CD4-positive, alpha-beta T cell treated with Interleukin-6 at 100 ng/mL for 8 hours (primary cell): ENCODE measurements around the gene PRAMEF20.
"Not testable (repeated sequence)": the region's sequence is repeated elsewhere in the genome, so short reads cannot be mapped to it uniquely, and the experiment has no call there.

Experiments
- DNase-seq: peaks from one replicate; pipeline ENCODE4 v3.0.0-alpha.2; 2020; ENCODE audit warnings: mixed read lengths, low spot score

The PRAMEF20 gene

DNA sequence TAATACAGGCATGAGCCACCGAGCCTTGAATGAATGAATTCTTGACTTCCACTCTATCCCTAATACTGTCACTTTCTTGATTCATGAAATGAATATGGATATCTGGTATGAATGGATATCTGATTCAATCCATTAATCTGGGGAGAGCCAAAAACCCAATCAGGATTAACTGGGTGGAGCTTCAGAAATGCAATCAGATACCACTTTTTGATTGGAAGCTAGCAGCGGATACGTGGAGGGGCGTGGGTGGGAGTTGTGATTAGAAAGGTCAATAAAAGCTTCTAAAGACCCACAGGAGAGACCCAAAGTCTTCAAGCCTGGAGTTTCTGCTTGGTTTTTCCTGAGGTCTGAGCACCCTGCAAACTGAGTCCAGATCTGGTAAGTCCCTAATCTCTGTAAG lies at the start of gene PRAMEF20:
PRAMEF20 (plus strand) TSS at position 301 of the 400 bp plus-strand sequence. CDS start 5,905 bp downstream, outside the sequence.
- DNase-seq, result not testable (repeated sequence)

DNA sequence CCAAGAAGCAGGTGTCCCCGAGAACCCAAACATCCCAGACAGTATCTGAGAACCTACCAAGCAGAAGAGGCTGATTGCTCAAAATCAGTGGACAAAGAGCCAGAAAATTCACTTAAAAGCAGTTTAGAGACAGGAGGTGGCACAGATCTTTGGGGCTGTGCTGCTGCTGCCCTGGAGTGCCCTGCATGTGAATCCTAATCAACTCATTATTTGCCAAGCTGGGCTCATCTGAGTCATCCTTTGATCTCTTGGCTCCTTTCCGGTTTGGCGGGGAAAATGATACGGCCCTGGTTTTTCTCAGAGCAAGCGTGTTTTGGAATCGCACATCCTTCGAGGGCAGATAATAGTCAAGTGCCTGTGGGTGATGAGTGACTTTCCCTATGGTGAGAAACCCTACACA lies 47.9 kb upstream of the PRAMEF20 start:
- not testable (repeated sequence) for DNase-seq

DNA sequence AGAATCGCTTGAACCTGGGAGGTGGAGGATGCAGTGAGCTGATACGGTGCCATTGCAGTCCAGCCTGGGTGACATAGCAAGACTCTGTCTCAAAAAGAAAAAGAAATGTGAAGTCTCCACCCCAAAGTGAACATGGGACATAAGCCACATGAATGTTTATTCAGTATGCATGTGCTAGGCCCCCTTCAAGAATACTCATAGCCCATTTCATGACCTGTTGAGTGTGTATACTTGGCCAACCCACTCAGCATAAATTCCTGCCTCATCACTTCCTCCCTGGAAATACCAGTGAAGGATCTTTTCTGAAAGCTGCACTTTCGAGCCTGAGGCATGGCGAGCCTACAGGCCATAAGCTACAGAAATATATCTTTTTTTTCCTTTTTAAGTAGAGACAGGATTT lies 45.3 kb upstream of the PRAMEF20 start:
- not testable (repeated sequence) for DNase-seq

DNA sequence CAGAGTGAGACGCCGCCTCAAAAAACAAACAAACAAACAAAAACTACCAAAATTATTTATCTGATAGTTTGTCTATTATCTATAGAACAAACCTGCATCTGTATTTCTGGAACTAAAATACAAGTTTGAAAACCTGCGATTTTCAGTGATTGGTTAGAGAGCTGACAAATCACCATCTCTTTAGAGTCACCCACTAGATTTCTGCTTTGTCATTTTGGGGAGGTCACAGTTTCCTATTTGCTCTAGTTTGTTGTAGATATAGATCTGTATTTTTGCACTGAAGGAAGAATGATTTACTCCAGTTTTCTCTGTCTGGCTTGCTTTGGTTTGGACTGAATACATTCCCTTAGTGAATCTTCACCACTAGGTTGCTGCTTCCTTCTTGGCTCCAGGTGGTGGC lies 43.7 kb upstream of the PRAMEF20 start:
- DNase-seq, result not testable (repeated sequence)

DNA sequence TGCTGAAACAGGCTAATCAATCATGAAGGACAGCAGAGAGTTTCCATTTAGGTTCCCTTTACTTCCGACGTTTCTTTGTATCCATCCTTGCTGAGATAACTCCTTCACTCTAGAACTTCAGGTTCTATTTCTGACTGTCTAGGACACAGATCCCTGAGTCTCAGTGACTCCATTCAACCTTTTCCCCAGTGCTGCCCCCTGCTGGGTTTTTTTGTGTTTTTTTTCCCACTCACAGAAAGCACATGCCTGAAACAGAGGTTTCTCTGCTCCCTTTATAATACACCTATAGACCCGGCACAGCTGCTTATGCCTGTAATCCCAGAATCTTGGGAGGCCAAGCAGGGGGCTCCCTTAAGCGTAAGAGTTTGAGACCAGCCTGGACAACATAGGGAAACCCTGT lies 41.7 kb upstream of the PRAMEF20 start:
- not testable (repeated sequence) for DNase-seq

DNA sequence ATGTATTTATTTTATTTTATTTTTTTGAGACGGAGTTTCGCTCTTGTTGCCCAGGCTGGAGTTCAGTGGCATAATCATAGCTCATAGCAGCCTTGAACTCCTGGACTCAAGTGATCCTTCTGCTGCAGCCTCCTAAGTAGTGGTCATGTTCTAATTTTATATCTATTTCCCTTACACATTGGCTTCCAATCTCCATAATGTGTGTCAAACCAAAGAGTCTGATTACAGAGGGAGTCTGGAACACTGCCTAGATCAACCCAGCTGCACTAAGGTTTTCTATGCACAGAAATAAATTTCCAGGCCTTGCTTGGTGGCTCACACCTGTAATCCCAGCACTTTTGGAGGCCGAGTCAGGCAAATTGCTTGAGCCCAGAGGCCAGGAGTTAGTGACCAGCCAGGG lies 31.3 kb upstream of the PRAMEF20 start:
- not testable (repeated sequence) for DNase-seq

- DNase-seq, result not testable (repeated sequence)
These were observed 29.9 kb upstream of the PRAMEF20 start for GRCh38 chr1:13380380-13380779.

DNA sequence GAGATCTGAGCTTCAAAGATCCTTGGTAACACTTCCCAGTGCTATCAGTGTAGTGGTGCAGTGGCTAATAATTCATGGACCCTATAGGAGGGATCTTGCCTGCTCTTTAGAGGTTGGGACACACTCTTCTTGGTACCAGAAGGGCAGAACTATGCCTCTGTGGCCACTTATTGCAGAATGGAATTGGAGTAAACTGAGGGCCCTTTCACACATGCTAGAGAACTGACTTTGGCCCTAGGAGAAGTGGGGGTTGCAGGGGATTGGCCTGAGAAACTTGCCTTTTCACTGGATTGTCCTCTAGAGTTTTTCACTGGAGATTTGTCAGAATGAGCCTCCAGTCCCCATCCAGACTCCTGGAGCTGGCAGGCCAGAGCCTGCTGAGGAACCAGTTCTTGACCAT lies 20.9 kb upstream of the PRAMEF20 start, which contains the start of gene PRAMEF17:
PRAMEF17 (plus strand) TSS at position 301 of the 400 bp plus-strand sequence; CDS start at position 327, 26 bp downstream.
- not testable (repeated sequence) for DNase-seq

GRCh38 chr1:13393004-13393403 lies 17.2 kb upstream of the PRAMEF20 start:
- DNase-seq, result not testable (repeated sequence)

GRCh38 chr1:13394761-13395160 lies 15.5 kb upstream of the PRAMEF20 start:
- DNase-seq, result not testable (repeated sequence)

- not testable (repeated sequence) for DNase-seq
These were observed 14.9 kb upstream of the PRAMEF20 start for GRCh38 chr1:13395311-13395710.

- DNase-seq, result no peak
These were observed 2.4 kb upstream of the PRAMEF20 start for GRCh38 chr1:13407811-13408210.

DNA sequence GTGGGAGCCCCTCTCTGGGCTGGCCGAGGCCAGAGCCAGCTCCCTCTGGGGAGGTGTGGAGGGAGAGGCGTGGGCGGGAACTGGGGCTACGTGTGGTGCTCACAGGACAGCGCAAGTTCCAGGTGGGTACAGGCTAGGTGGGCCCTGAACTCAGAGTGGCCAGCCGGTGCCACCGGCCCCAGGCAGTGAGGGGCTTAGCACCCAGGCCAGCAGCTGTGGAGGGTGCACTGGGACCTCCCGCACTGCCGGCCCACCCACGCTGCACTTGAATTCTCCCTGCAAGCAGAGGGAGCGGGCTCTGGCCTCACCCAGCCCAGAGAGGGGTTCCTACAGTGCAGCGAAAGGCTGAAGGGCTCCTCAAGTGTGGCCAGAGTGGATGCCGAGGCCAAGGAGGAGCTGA lies 20.2 kb downstream of the PRAMEF20 start:
- no peak for DNase-seq

- no peak for DNase-seq
These were observed 22.0 kb downstream of the PRAMEF20 start for GRCh38 chr1:13432251-13432650.

DNA sequence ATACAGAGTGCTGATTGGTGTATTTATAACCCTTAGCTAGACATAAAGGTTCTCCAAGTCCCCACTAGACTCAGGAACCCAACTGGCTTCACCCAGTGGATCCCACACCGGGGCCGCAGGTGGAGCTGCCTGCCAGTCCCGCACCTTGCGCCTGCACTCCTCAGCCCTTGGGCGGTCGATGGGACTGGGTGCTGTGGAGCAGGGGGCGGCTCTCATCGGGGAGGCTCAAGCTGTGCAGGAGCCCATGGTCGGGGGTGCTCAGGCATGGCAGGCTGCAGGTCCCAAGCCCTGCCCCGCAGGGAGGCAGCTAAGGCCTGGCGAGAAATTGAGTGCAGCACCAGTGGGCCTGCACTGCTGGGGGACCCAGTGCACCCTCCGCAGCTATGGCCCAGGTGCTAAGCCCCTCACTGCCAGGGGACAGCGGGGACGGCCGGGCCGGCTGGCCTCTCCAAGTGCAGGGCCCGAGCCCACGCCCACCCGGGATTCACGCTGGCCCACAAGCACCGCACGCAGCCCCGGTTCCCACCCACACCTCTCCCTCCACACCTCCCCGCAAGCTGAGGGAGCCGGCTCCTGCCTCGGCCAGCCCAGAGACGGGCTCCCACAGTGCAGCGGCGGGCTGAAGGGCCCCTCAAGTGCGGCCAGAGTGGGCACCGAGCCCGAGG lies 23.6 kb downstream of the PRAMEF20 start:
- not testable (repeated sequence) for DNase-seq

DNA sequence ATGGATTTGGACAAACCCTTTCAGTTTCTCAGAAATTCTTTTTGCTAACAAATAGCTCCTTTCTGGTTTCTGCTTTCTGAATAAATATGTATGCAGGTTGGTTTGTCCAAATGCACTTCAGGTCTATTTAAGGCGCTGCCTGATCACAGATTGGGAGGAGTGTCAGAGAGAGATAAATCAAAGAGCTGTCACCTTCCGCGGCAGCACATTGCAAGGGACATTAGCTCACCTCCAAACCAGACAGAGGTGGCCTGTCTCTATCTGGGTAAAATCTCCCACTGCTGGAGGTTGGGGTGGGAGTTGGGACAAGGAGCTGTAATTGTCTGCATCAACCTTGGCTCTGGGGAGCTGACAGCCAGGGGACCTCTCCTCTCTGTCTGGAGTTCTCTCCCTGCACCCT lies 25.2 kb downstream of the PRAMEF20 start:
- no peak for DNase-seq

DNA sequence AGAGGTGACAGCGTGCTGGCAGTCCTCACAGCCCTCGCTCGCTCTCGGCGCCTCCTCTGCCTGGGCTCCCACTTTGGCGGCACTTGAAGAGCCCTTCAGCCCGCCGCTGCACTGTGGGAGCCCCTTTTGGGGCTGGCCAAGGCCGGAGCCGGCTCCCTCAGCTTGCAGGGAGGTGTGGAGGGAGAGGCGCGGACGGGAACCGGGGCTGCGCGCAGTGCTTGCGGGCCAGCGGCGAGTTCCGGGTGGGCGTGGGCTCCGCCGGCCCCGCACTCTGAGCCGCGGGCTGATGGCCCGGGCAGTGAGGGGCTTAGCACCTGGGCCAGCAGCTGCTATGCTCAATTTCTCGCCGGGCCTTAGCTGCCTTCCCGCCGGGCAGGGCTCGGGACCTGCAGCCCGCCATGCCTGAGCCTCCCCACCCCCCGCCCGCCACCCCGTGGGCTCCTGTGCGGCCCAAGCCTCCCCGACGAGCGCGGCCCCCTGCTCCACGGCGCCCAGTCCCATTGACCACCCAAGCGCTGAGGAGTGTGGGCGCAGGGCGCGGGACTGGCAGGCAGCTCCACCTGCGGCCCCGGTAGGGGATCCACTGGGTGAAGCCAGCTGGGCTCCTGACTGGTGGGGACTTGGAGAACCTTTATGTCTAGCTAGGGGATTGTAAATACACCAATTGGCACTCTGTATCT lies 29.0 kb downstream of the PRAMEF20 start:
- DNase-seq, result not testable (repeated sequence)

GRCh38 chr1:13443335-13443979 lies 33.2 kb downstream of the PRAMEF20 start:
- DNase-seq, result no peak

DNA sequence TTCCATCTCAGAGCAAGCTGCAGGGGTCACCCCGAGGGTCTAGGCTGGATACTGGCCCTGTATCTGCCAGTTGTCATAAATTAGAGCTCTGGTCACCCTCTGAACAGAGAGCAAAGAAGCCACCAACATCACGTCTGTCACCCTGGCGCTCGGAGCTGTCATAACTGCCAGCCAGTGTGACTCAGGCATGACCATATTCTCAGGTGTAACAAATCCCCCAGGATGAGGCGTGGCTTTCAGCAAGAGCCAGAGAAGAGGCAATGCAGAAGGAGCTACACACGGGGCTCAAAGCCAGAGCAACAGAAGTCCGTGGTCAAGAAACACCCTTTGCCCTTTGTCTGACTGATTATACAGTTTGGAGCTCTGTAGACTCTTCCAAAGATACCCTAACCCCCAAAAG lies 40.0 kb downstream of the PRAMEF20 start:
- DNase-seq, result no peak

- DNase-seq, result no peak
These were observed 41.2 kb downstream of the PRAMEF20 start for GRCh38 chr1:13451399-13451965.

DNA sequence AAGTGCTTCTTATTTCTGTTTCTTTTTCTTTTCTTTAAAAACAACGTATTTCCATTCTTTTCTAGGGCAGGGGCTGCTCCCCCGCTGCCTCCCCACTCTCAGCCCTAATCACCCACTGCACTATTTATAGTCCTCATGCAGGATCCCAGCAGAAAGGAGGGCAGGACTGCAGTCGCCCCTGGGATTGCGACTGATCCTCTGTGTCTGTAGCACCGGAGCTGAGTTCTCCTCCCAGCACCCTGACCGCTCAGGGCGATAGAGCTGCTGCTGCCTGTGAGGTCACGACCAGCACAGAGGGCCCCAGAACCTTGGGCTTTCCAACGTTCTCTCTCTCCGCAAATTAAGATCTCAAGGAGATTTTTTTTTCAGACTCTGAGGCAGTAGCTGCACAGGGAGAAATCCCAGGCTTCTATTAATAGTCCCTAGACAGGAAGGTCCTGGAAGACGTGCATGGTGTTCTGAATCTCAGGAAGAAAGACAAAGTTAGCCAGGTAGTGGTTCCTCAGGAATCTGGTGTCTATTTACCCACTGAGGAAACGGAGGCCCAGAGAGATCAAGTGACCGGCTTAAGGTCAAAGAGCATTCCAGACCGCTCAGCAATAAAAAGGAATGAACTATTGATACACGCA lies 46.8 kb downstream of the PRAMEF20 start:
- no peak for DNase-seq

- no peak for DNase-seq
These were observed 51.7 kb downstream of the PRAMEF20 start for GRCh38 chr1:13461977-13462376.
